Measurements from ENCODE around the gene ZNF319. TPM values are rescaled to one million over a fixed set of nuclear protein-coding genes. Genes with fewer than 3 reads are reported as not detected.

The ZNF319 gene
- polyA plus RNA-seq, 3 donors, result 1.9 to 11.5 (median 4.7) TPM

- Histone ChIP-seq H3K4me3 (replicated peaks in 1 of 3; ENCODE audit: low read depth in 2 of 3, low read length in 3 of 3) (no peak overlapping the region), H3K9me3 (replicated peaks in 1 of 2; ENCODE audit: control insufficient read depth in 1 of 2, insufficient read depth in 1 of 2, low read length in 2 of 2) (no peaks in the 10 kb centered on the region), H4K20me1 (ENCODE audit: insufficient read depth, low read length) (no peaks in the 10 kb centered on the region), H3K27me3 (ENCODE audit: control insufficient read depth in 2 of 2, insufficient read depth in 2 of 2, low read length in 2 of 2) (no peaks in the 10 kb centered on the region), H3K4me2 (replicated peaks; ENCODE audit: extremely low read depth, low read length, poor library complexity, severe bottlenecking) (no peak overlapping the region), H3K27ac (ENCODE audit: low read depth in 1 of 2, low read length in 2 of 2) (no peak overlapping the region), H3K79me2 (ENCODE audit: insufficient read depth, low read length) (no peaks in the 10 kb centered on the region), H3K36me3 (replicated peaks in 1 of 2; ENCODE audit: control insufficient read depth in 1 of 2, insufficient read depth in 2 of 2, low read length in 2 of 2) (no peaks in the 10 kb centered on the region), H3K4me1 (ENCODE audit: control insufficient read depth in 1 of 2, insufficient read depth in 2 of 2, low read length in 2 of 2) (no peaks in the 10 kb centered on the region), H3K9ac (ENCODE audit: insufficient read depth, low read length, poor library complexity, severe bottlenecking) (no peak overlapping the region), H2AFZ (ENCODE audit: insufficient read depth, low read depth, low read length, poor library complexity, severe bottlenecking) (no peak overlapping the region)
- TF ChIP-seq CTCF (IDR thresholded peaks at IDR 0.05), result no peak
- H3K27me3 Mint-ChIP-seq (ENCODE audit: low read depth in 3 of 3), result peaks cover 2 to 8% (median 4%) of the 10 kb centered on the region in 3 donors
- no peaks in the 10 kb centered on the region for H3K36me3 Mint-ChIP-seq
- no peak for DNase-seq
- intact Hi-C loops (cut with micrococcal nuclease), result no loop called here
- no peak overlapping the region for H3K4me3 Mint-ChIP-seq
- peaks cover 0 to 1% (median 0%) of the 10 kb centered on the region in 7 donors for H3K9me3 Mint-ChIP-seq
- peaks cover 3% of the 10 kb centered on the region for H3K4me1 Mint-ChIP-seq
- peak overlapping the region in 1 of 7 donors; percentile 33 for H3K27ac Mint-ChIP-seq
- WGBS (ENCODE audit: insufficient coverage), result 56% methylated on average over 4 of the region's 4 CpGs
Observed at GRCh38 chr16:57972306-57972705, 28.2 kb downstream of the ZNF319 start.

GRCh38 chr16:57971848-57972247 is 28.6 kb downstream of the ZNF319 start:
- no peak overlapping the region for H3K4me2 ChIP-seq (replicated peaks; ENCODE audit: extremely low read depth, low read length, poor library complexity, severe bottlenecking)
- 92% methylated on average over 1 of the region's 1 CpG for WGBS (ENCODE audit: insufficient coverage)
- DNase-seq, result no peak
- H3K79me2 ChIP-seq (ENCODE audit: insufficient read depth, low read length), result no peaks in the 10 kb centered on the region
- Mint-ChIP-seq H3K4me3 (no peak overlapping the region), H3K4me1 (peaks cover 3% of the 10 kb centered on the region), H3K27me3 (ENCODE audit: low read depth in 3 of 3) (peaks cover 2 to 9% (median 4%) of the 10 kb centered on the region in 3 donors), H3K9me3 (peaks cover 0 to 1% (median 0%) of the 10 kb centered on the region in 7 donors), H3K36me3 (no peaks in the 10 kb centered on the region), H3K27ac (no peak overlapping the region)
- no peak overlapping the region for H3K9ac ChIP-seq (ENCODE audit: insufficient read depth, low read length, poor library complexity, severe bottlenecking)
- H3K36me3 ChIP-seq (replicated peaks in 1 of 2; ENCODE audit: control insufficient read depth in 1 of 2, insufficient read depth in 2 of 2, low read length in 2 of 2), result no peaks in the 10 kb centered on the region
- no peak overlapping the region for H3K4me3 ChIP-seq (replicated peaks in 1 of 3; ENCODE audit: low read depth in 2 of 3, low read length in 3 of 3)
- no peaks in the 10 kb centered on the region for H3K9me3 ChIP-seq (replicated peaks in 1 of 2; ENCODE audit: control insufficient read depth in 1 of 2, insufficient read depth in 1 of 2, low read length in 2 of 2)
- H3K27ac ChIP-seq (ENCODE audit: low read depth in 1 of 2, low read length in 2 of 2), result no peak overlapping the region
- no peaks in the 10 kb centered on the region for H4K20me1 ChIP-seq (ENCODE audit: insufficient read depth, low read length)
- intact Hi-C loops (cut with micrococcal nuclease), result no loop called here
- no peak for TF ChIP-seq CTCF (IDR thresholded peaks at IDR 0.05)
- no peak overlapping the region for H2AFZ ChIP-seq (ENCODE audit: insufficient read depth, low read depth, low read length, poor library complexity, severe bottlenecking)
- no peaks in the 10 kb centered on the region for H3K27me3 ChIP-seq (ENCODE audit: control insufficient read depth in 2 of 2, insufficient read depth in 2 of 2, low read length in 2 of 2)
- H3K4me1 ChIP-seq (ENCODE audit: control insufficient read depth in 1 of 2, insufficient read depth in 2 of 2, low read length in 2 of 2), result no peaks in the 10 kb centered on the region

Measured in CD14-positive monocyte (primary cell).